GM12878 (cell line): ENCODE data around the gene NDST3. TPM values are rescaled to one million over a fixed set of nuclear protein-coding genes. Genes with fewer than 3 reads are reported as not detected.

Experiments used
- ATAC-seq: fragments of 200-7000 bp; cut with Tn5 transposase; 3 replicates; pipeline ENCODE4 v1.9.1; 2020; ENCODE audit warnings: mild to moderate bottlenecking, moderate library complexity
- BruUV-seq: library from RNA; stranded (reverse); fragments of 400-500 nt; replicated peaks from 2 replicates; lab custom pipeline; 2021; lab: Mats Ljungman, UMichigan
- CTCF ChIA-PET: fragments of 300-600 bp; sonication (Branson Sonifier 250); formaldehyde crosslinking; extraction: SDS; loops from one replicate; lab custom pipeline; 2021; ENCODE audit warnings: inconsistent platforms; lab: Yijun Ruan, JAX
- POLR2A ChIA-PET: fragments of 350-600 bp; formaldehyde crosslinking; extraction: SDS; loops from one replicate; lab custom pipeline; 2021; ENCODE audit warnings: inconsistent platforms; lab: Charles Lee
- RAD21 ChIA-PET: fragments of 300-600 bp; sonication (Branson Sonifier 250); formaldehyde crosslinking; loops from one replicate; lab custom pipeline; 2023; ENCODE audit warnings: antibody characterized with exemption; ENCODE audit not compliant: unreplicated experiment; lab: Charles Lee
- SMC1A ChIA-PET: fragments of 300-600 bp; sonication (Branson Sonifier 250); formaldehyde crosslinking; loops from one replicate; lab custom pipeline; 2023; ENCODE audit not compliant: unreplicated experiment, uncharacterized antibody; lab: Charles Lee
- DNase-seq: peaks from one replicate; pipeline ENCODE4 v3.0.0-alpha.2; 2011; ENCODE audit warnings: low read depth, low spot score
- FAIRE-seq: peaks from 3 replicates; lab custom pipeline; 2011; peaks lifted over from hg19 to GRCh38; lab: Jason Lieb, UNC
- H2AFZ ChIP-seq: 2 replicates; pipeline ENCODE4 v1.6.0; 2011; ENCODE audit warnings: low read depth, low read length, control low read depth; ENCODE audit not compliant: control insufficient read depth
- H3K27ac ChIP-seq: 2 replicates; pipeline ENCODE4 v1.5.1; 2011; ENCODE audit warnings: control low read depth; ENCODE audit not compliant: control insufficient read depth, insufficient read depth
- H3K27me3 ChIP-seq, 2 experiments: replicated peaks in 1 of 2; 2 replicates each; pipeline versions ENCODE4 v1.6.0 to v1.6.1; 2011; ENCODE audit warnings: low read length in 1 of 2; ENCODE audit not compliant: control insufficient read depth in 2 of 2, insufficient read depth in 2 of 2
- H3K36me3 ChIP-seq, 2 experiments: 2 replicates each; pipeline ENCODE4 v1.5.1; 2011; ENCODE audit warnings: low read length in 1 of 2; ENCODE audit not compliant: control insufficient read depth in 2 of 2, insufficient read depth in 2 of 2
- H3K4me1 ChIP-seq: 2 replicates; pipeline ENCODE4 v1.6.1; 2011; ENCODE audit warnings: mild to moderate bottlenecking, low read length, moderate library complexity, mixed read lengths; ENCODE audit not compliant: control insufficient read depth, insufficient read depth
- H3K4me2 ChIP-seq: 2 replicates; pipeline ENCODE4 v1.6.0; 2011; ENCODE audit warnings: control low read depth; ENCODE audit not compliant: control insufficient read depth, insufficient read depth
- H3K4me3 ChIP-seq: fragments of 200-600 bp; sonication (generic); 2 replicates; pipeline ENCODE4 v1.5.1; 2016
- H3K79me2 ChIP-seq: 2 replicates; pipeline ENCODE4 v1.6.0; 2011; ENCODE audit warnings: low read length; ENCODE audit not compliant: control insufficient read depth, insufficient read depth
- H3K9ac ChIP-seq: 2 replicates; pipeline ENCODE4 v1.8.0; 2011; ENCODE audit warnings: low read length, control low read depth, mixed read lengths; ENCODE audit not compliant: control insufficient read depth, insufficient read depth
- H3K9me3 ChIP-seq: replicated peaks from 3 replicates; pipeline ENCODE4 v1.5.1; 2011; ENCODE audit warnings: mild to moderate bottlenecking, low read length; ENCODE audit not compliant: control insufficient read depth, insufficient read depth
- H4K20me1 ChIP-seq: 2 replicates; pipeline ENCODE4 v1.6.0; 2011; ENCODE audit not compliant: control insufficient read depth, insufficient read depth
- BACH1 ChIP-seq: fragments of 450-650 bp; IDR thresholded peaks from 2 replicates; pipeline ENCODE4 v1.6.1; 2017; ENCODE audit warnings: mild to moderate bottlenecking, borderline replicate concordance
- CBX5 ChIP-seq: sonication (generic); IDR thresholded peaks from 2 replicates; pipeline ENCODE4 v1.6.1; 2016; ENCODE audit warnings: low read depth, moderate library complexity, mild to moderate bottlenecking, inconsistent platforms
- CHD1 ChIP-seq: IDR thresholded peaks from 2 replicates; pipeline ENCODE4 v1.6.1; 2012; ENCODE audit warnings: low read depth, low read length, improper control_type of control experiment
- E2F4 ChIP-seq: IDR thresholded peaks from 2 replicates; pipeline ENCODE4 v1.6.1; 2012; ENCODE audit warnings: low read depth, low read length, improper control_type of control experiment
- EGR1 ChIP-seq, 2 experiments: IDR thresholded peaks; 1 replicate in 1 of 2; 2 replicates in 1 of 2; pipeline ENCODE4 v1.6.1; 2011 to 2012; ENCODE audit warnings: low read depth in 2 of 2, low read length in 2 of 2, borderline replicate concordance in 1 of 2, mild to moderate bottlenecking in 1 of 2, moderate library complexity in 1 of 2
- EP300 ChIP-seq, 2 experiments: fragments of 150-350 bp in 1 of 2; IDR thresholded peaks; 2 replicates each; pipeline ENCODE4 v1.6.1; 2011 to 2012; ENCODE audit warnings: low read depth in 2 of 2, low read length in 2 of 2, borderline replicate concordance in 1 of 2, improper control_type of control experiment in 1 of 2, inconsistent platforms in 1 of 2; ENCODE audit not compliant: control insufficient read depth in 1 of 2
- MAX ChIP-seq: IDR thresholded peaks from 2 replicates; pipeline ENCODE4 v1.6.1; 2012; ENCODE audit warnings: low read depth, low read length, improper control_type of control experiment
- NRF1 ChIP-seq: conservative IDR thresholded peaks from 2 replicates; pipeline ENCODE4 v1.6.1; 2011; ENCODE audit warnings: mild to moderate bottlenecking, low read depth, low read length, improper control_type of control experiment
- POLR2AphosphoS5 ChIP-seq: IDR thresholded peaks from 2 replicates; pipeline ENCODE4 v1.6.1; 2011; ENCODE audit warnings: mild to moderate bottlenecking, low read length, inconsistent platforms
- POU2F2 ChIP-seq: IDR thresholded peaks from 3 replicates; pipeline ENCODE4 v1.6.1; 2011; ENCODE audit warnings: low read depth, mild to moderate bottlenecking, low read length, borderline replicate concordance
- RAD21 ChIP-seq: IDR thresholded peaks from 2 replicates; pipeline ENCODE4 v1.6.1; 2011; ENCODE audit warnings: mild to moderate bottlenecking, low read depth, low read length, moderate library complexity; ENCODE audit not compliant: insufficient read depth
- SP1 ChIP-seq: IDR thresholded peaks from one replicate; pipeline ENCODE4 v1.6.1; 2011; ENCODE audit warnings: low read depth, low read length
- SPI1 ChIP-seq: IDR thresholded peaks from 2 replicates; pipeline ENCODE4 v1.6.1; 2011; ENCODE audit warnings: low read depth, mild to moderate bottlenecking, low read length, moderate library complexity, borderline replicate concordance; ENCODE audit not compliant: insufficient read depth
- STAT3 ChIP-seq: IDR thresholded peaks from 2 replicates; pipeline ENCODE4 v1.6.1; 2011; ENCODE audit warnings: low read depth, low read length, improper control_type of control experiment
- YY1 ChIP-seq: IDR thresholded peaks from 2 replicates; pipeline ENCODE4 v1.6.1; 2011; ENCODE audit warnings: low read depth, mild to moderate bottlenecking, low read length
- ZNF274 ChIP-seq: IDR thresholded peaks from one replicate; pipeline ENCODE4 v1.8.0; 2011; ENCODE audit not compliant: insufficient read length, insufficient read depth
- WGBS: methylation state at CpG from one replicate; pipeline ENCODE4 v1.1.6; 2016; ENCODE audit warnings: low lambda C conversion rate; ENCODE audit not compliant: insufficient replicate concordance, insufficient coverage; ENCODE audit errors: missing lambda C conversion rate; 5-methylcytosine and 5-hydroxymethylcytosine counted together
- in situ Hi-C: fragments of 300-500 bp; cut with MboI; formaldehyde crosslinking; loops from 9 replicates; pipeline ENCODE4 v1.14.3; 2018; ENCODE audit warnings: mixed read lengths
- intact Hi-C: fragments of 100-400 bp; cut with micrococcal nuclease; formaldehyde crosslinking; loops from one replicate; pipeline ENCODE4 v1.14.2; 2022; ENCODE audit not compliant: unreplicated experiment
- polyA plus RNA-seq, 11 experiments: library from polyadenylated mRNA; depleted of rRNA in 4 of 11; unstranded in 6 of 11; stranded (reverse) in 5 of 11; fragments of >200 nt; fragmentation: Nextera tagmentation in 4 of 11; fragmentation: Illumina TruSeq in 1 of 11; extraction: Ambion mirVana in 4 of 11; extraction: Trizol in 1 of 11; gene quantifications; 1 replicate in 1 of 11; 2 replicates in 10 of 11; pipeline versions ENCODE4 v1.2.1 to v1.2.3, GENCODE V29; 2011 to 2016; ENCODE audit warnings: inconsistent platforms in 2 of 11, missing spikeins in 2 of 11, low read depth in 1 of 11
- total RNA-seq, 4 experiments: library from RNA; depleted of rRNA in 3 of 4; stranded (reverse); fragments of >200 nt in 3 of 4; fragmentation: Illumina TruSeq in 1 of 4; extraction: Trizol in 1 of 4; gene quantifications; 2 replicates each; pipeline versions ENCODE4 v1.2.1 to v1.2.3, GENCODE V29; 2013 to 2021
- TF ChIP-seq, protein P1 (sequence below): fragments of 450-650 bp; IDR thresholded peaks from 2 replicates; pipeline ENCODE4 v1.6.1; 2016; ENCODE audit warnings: mild to moderate bottlenecking, moderate library complexity, borderline replicate concordance

NDST3 gene
- total and polyA plus RNA-seq, 10 of the 15 experiments (the other 5 are each of a cell fraction or from before 2014, with no cell fraction given), result 0.03 TPM; not detected in 8

DNA sequence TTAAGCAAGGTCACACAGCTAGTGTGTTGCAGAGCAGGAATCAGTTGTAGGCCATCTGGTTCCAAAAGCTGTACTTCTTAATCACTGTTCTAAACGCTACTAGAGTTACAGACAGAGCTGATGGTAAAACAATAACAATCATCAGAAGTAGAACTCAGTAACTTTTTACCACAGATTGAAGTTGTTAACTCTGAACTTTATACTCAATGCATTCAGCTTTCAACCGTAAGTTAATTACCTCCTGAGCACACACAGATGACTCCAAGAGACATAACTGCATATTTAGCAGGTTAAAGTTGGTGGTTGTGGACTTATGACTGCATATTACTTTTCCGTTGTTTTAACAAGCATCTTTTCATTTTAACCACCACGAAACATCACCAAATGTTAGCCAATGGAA lies 191.2 kb downstream of the NDST3 start:
- WGBS, result 33% methylated on average over 4 of the region's 4 CpGs
- TF ChIP-seq EGR1 (IDR thresholded peaks at IDR 0.05; ENCODE audit: borderline replicate concordance in 1 of 2, low read depth in 2 of 2, low read length in 2 of 2) (no peak), SP1 (no peak), EP300 (IDR thresholded peaks at IDR 0.05; ENCODE audit: borderline replicate concordance in 1 of 2, control insufficient read depth in 1 of 2, low read depth in 2 of 2, low read length in 2 of 2) (no peak), E2F4 (no peak), STAT3 (no peak), POLR2AphosphoS5 (no peak), CHD1 (no peak), POU2F2 (no peak), YY1 (no peak), MAX (no peak), NRF1 (no peak), ZNF274 (no peak), RAD21 (no peak), SPI1 (no peak), CBX5 (no peak), BACH1 (no peak)
- TF ChIP-seq, protein P1, sequence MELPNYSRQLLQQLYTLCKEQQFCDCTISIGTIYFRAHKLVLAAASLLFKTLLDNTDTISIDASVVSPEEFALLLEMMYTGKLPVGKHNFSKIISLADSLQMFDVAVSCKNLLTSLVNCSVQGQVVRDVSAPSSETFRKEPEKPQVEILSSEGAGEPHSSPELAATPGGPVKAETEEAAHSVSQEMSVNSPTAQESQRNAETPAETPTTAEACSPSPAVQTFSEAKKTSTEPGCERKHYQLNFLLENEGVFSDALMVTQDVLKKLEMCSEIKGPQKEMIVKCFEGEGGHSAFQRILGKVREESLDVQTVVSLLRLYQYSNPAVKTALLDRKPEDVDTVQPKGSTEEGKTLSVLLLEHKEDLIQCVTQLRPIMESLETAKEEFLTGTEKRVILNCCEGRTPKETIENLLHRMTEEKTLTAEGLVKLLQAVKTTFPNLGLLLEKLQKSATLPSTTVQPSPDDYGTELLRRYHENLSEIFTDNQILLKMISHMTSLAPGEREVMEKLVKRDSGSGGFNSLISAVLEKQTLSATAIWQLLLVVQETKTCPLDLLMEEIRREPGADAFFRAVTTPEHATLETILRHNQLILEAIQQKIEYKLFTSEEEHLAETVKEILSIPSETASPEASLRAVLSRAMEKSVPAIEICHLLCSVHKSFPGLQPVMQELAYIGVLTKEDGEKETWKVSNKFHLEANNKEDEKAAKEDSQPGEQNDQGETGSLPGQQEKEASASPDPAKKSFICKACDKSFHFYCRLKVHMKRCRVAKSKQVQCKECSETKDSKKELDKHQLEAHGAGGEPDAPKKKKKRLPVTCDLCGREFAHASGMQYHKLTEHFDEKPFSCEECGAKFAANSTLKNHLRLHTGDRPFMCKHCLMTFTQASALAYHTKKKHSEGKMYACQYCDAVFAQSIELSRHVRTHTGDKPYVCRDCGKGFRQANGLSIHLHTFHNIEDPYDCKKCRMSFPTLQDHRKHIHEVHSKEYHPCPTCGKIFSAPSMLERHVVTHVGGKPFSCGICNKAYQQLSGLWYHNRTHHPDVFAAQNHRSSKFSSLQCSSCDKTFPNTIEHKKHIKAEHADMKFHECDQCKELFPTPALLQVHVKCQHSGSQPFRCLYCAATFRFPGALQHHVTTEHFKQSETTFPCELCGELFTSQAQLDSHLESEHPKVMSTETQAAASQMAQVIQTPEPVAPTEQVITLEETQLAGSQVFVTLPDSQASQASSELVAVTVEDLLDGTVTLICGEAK, result no peak

More for the DNA sequence above, 191.2 kb downstream of the NDST3 start:
- Histone ChIP-seq H2AFZ (no peak overlapping the region), H3K4me1 (no peaks in the 10 kb centered on the region), H3K79me2 (no peaks in the 10 kb centered on the region), H3K27me3 (no peaks in the 10 kb centered on the region; a peak in 1 of 4 replicates), H3K9me3 (no peaks in the 10 kb centered on the region), H4K20me1 (no peaks in the 10 kb centered on the region), H3K4me2 (no peak overlapping the region), H3K4me3 (no peak overlapping the region), H3K27ac (no peak overlapping the region), H3K9ac (no peak overlapping the region), H3K36me3 (no peaks in the 10 kb centered on the region)
- no peak for FAIRE-seq
- intact Hi-C loops, result no loop called here
- SMC1A ChIA-PET, result interaction anchor here (2.3 kb wide), 1 partner anchor 45 kb away, joined by 5 read pairs; no protein-coding TSS in a partner anchor
- no TSS peak for BruUV-seq
- in situ Hi-C loops, result loop anchor here (10.0 kb wide), 1 partner anchor 151 kb away; no protein-coding TSS in a partner anchor
- ATAC-seq, result no peak
- POLR2A ChIA-PET, result no interaction called here
- CTCF ChIA-PET, result interaction anchor here (0.6 to 3.2 kb wide), 10 partner anchors 10 to 1091 kb away, joined by 3 to 8 read pairs (median 4); no protein-coding TSS in a partner anchor
- RAD21 ChIA-PET, result no interaction called here
- no peak for DNase-seq
